GM18907 (cell line): ENCODE data around the gene RERE.

Experiments used
- ATAC-seq: cut with Tn5 transposase; IDR thresholded peaks from one replicate; pipeline ENCODE4 v1.9.1; 2021; ENCODE audit warnings: mild to moderate bottlenecking, moderate library complexity; ENCODE audit not compliant: unreplicated experiment

The RERE gene

GRCh38 chr1:8376358-8376840 is 441.0 kb downstream of the RERE start:
- ATAC-seq = no peak

DNA sequence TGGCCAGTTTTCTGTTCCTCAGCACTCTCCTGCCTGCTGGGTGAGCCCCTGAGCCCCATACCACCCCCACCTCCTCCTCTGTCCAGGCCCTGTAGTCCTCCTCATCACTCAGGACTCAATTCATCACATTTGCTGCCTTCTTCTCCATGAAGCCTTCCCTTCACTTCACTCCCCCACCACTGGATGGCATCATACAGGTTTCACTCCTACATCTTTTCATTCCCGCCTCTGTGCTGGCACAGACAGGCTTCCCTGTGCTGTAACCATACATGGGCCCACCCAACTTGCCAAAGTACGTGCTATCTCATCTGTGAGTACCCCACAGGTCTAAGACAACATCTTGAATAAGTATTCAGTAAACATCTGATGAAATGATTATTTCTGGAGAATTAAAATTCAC is 442.6 kb downstream of the RERE start:
- ATAC-seq = no peak

GRCh38 chr1:8374356-8374755 is 443.1 kb downstream of the RERE start:
- ATAC-seq = no peak

DNA sequence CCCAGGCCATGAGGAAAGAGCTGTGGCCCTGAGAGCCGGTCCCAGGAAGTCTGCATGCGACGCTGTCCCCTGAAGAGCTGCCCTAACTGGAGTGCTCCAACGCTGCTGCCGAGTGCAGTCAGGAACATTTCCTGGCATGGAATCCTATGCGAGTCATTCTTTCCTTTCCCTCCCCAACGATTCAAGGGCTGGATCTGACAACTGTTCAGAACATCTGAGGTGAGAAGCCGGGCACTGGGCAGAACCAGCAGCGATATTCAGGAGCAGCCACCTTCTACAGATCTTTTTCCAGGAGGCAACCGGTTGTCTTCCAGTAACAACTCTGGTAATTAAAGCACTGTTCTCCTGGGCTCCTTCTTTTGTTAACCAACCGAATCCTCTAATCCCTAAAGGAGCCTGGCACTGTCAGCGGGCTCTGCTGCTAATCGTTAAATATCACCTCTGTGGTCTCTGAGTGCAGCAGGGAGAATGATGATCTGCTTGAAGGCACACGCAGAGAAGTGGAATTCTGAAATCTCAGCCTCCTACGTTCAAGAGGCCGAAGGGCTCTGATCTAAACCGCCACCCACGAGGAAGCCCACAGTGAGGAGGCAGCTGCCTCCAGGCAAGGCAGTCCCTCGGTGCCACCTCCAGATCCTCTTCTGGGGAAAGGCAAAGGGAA is 443.7 kb downstream of the RERE start:
- ATAC-seq = no peak

GRCh38 chr1:8373125-8373524 is 444.3 kb downstream of the RERE start:
- no peak for ATAC-seq

DNA sequence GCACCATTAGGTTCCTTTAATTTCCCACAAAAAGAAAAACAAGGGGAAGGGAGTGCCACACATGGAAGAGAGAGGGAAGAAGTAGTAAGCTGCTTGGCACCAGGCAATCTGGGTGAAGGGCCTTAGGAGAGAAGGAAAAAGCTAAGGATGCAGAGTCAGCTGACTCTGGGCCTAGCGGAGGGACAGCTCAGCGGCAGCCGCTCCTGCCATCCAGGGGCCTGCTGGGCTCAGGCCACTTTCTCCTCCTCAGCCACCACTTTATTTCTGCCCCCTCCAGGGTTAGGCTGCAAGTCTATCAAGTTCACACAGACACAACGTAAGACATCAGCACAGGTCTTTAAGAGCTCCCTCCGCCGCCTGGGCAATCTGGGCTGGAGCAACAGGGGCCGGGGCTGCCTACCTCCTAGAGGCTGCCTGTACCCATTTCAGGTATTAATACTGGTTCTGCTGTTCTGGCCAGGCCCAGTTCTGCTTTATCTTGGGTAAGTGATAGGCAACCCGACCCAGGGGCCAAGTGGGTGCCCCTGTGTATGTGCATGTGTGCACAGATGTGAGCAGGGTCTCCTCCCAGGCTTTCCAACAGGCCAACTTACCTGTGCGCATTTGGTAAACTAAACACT is 446.0 kb downstream of the RERE start:
- ATAC-seq = no peak

GRCh38 chr1:8370905-8371315 is 446.5 kb downstream of the RERE start:
- ATAC-seq = no peak

- no peak for ATAC-seq
These were observed 447.2 kb downstream of the RERE start for GRCh38 chr1:8370046-8370881.

DNA sequence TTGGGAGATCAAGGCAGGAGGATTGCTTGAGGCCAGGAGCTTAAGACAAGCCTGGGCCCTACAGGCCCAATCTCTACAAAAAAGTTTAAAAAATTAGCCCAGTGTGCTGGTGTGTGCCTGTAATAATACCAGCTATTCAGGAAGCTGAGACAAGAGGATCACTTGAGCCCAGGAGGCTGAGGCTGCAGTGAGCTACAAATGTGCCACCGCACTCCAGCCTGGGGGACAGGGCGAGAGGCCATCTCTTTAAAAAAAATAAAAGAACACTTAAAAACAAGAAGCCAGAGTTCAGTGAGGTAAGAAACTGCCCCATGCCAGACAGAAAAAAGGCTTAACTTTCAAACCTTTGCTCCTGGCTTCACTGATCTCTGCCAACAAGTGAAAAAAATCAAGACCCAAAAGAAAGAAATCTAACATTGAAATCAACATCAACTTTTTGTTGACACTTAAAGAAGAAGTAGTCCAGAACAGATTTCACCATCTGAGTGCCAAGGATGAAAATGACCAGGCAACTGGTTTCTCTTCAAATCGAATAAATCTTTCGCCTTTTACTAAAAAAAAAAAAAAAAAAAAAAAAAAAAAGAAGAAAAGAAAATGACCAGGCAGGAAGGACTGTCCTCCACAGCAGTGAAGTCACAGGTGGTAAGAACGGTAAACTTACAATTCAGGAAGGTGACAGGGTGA is 448.3 kb downstream of the RERE start:
- no peak for ATAC-seq

- ATAC-seq = no peak
These were observed 449.8 kb downstream of the RERE start for GRCh38 chr1:8367571-8368194.

- no peak for ATAC-seq
These were observed 451.6 kb downstream of the RERE start for GRCh38 chr1:8365661-8366362.

GRCh38 chr1:8364528-8365442 is 452.7 kb downstream of the RERE start:
- no peak for ATAC-seq

- no peak for ATAC-seq
These were observed 453.6 kb downstream of the RERE start for GRCh38 chr1:8363767-8364301.

- no peak for ATAC-seq
These were observed 454.2 kb downstream of the RERE start for GRCh38 chr1:8363186-8363766.

DNA sequence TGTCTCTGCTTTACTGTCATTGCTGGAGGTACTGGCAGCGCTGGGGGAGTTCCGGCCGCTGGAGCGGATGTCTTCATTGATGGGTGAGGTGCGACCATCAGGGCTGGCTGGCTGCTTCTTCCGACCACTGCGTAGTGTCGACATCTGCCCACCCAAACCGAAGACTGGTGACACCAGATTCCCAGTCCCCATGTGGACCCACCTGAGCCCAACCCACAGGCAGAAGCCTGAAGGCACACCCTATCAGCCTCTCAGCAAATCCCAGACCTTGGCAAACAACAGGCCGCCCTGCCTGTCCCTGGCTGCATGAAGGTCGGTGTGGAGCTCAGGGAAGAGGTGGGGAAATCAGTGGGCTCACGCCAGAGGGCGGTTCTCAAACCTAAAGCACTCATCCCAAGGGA is 454.7 kb downstream of the RERE start:
- no peak for ATAC-seq

GRCh38 chr1:8361198-8361849 is 456.1 kb downstream of the RERE start:
- no peak for ATAC-seq

DNA sequence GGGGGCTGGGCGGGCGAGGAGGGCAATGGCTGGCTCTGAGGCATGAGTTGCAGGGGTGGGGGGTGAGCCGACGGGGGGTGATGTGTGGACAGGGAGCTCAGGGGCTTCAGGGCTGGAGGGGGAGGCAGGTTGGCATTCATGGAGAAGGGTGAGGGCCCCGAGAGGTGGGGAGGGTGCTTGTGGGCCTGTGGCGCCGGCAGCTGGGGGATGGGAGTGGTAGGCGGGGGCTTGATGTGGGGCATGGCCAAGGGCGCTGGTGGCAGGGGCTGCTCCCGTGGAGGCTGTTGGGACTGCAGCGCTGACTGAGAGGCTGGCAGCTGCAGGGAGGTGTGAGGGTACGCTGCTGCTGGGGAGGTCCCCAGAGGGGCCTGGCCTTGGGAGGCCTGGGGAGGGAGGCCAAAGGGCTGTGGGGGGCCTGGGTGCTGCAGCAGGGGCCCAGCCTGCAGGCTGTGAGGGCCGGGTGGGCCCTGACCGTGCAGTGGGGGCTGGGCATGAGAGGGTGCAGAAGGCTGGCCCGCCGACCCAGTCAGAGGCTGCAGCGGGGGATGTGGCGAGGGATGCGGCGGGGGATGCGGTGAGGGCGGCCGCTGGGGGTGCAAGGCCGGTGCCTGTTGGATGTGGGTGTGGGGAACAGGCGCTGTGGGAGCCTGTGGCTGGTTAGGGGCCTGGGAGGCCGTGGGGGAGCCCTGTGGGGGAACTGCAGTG is 456.8 kb downstream of the RERE start:
- no peak for ATAC-seq
